GM12878 (cell line): ENCODE measurements around the gene BCKDK. TPM values are rescaled to one million over a fixed set of nuclear protein-coding genes. Genes with fewer than 3 reads are reported as not detected.

Experiments
- ATF7 ChIP-seq: fragments of 450-650 bp; IDR thresholded peaks from 2 replicates; pipeline ENCODE4 v1.6.1; 2016; ENCODE audit warnings: low read depth, mild to moderate bottlenecking
- CEBPB ChIP-seq, 2 experiments: fragments of 150-350 bp in 1 of 2; IDR thresholded peaks; 2 replicates each; pipeline ENCODE4 v1.6.1; 2012 to 2014; ENCODE audit warnings: low read depth in 2 of 2, low read length in 2 of 2, borderline replicate concordance in 1 of 2, inconsistent platforms in 1 of 2
- CHD2 ChIP-seq: IDR thresholded peaks from 2 replicates; pipeline ENCODE4 v1.6.1; 2011; ENCODE audit warnings: low read depth, low read length, improper control_type of control experiment, borderline replicate concordance
- IKZF2 ChIP-seq, 2 experiments: fragments of 450-650 bp; IDR thresholded peaks; 2 replicates each; pipeline ENCODE4 v1.6.1; 2017; ENCODE audit warnings: mild to moderate bottlenecking in 2 of 2, moderate library complexity in 2 of 2
- JUNB ChIP-seq: IDR thresholded peaks from 2 replicates; pipeline ENCODE4 v1.6.1; 2016; ENCODE audit warnings: antibody characterized with exemption, mild to moderate bottlenecking
- KLF5 ChIP-seq: fragments of 450-650 bp; IDR thresholded peaks from 2 replicates; pipeline ENCODE4 v1.6.1; 2014; ENCODE audit warnings: mild to moderate bottlenecking; ENCODE audit not compliant: partially characterized antibody
- MEF2A ChIP-seq: IDR thresholded peaks from 2 replicates; pipeline ENCODE4 v1.6.1; 2011; ENCODE audit warnings: low read depth, mild to moderate bottlenecking, low read length, moderate library complexity; ENCODE audit not compliant: insufficient read depth
- NBN ChIP-seq: fragments of 450-650 bp; IDR thresholded peaks from 2 replicates; pipeline ENCODE4 v1.6.1; 2016
- NR2F1 ChIP-seq: fragments of 450-650 bp; conservative IDR thresholded peaks from 2 replicates; pipeline ENCODE4 v1.6.1; 2017; ENCODE audit warnings: mild to moderate bottlenecking
- POLR2A ChIP-seq: IDR thresholded peaks from 2 replicates; pipeline ENCODE4 v1.6.1; 2011; ENCODE audit warnings: low read depth, mild to moderate bottlenecking, low read length
- PRDM15 ChIP-seq: fragments of 450-650 bp; formaldehyde crosslinking; IDR thresholded peaks from 2 replicates; pipeline ENCODE4 v1.4.0; 2020; ENCODE audit warnings: mild to moderate bottlenecking, moderate library complexity
- YY1 ChIP-seq: IDR thresholded peaks from 2 replicates; pipeline ENCODE4 v1.6.1; 2011; ENCODE audit warnings: low read depth, mild to moderate bottlenecking, low read length
- ZNF207 ChIP-seq: fragments of 450-650 bp; IDR thresholded peaks from 2 replicates; pipeline ENCODE4 v1.6.1; 2014; ENCODE audit warnings: antibody characterized with exemption, mild to moderate bottlenecking, borderline replicate concordance
- polyA plus RNA-seq, 11 experiments: library from polyadenylated mRNA; depleted of rRNA in 4 of 11; unstranded in 6 of 11; stranded (reverse) in 5 of 11; fragments of >200 nt; fragmentation: Nextera tagmentation in 4 of 11; fragmentation: Illumina TruSeq in 1 of 11; extraction: Ambion mirVana in 4 of 11; extraction: Trizol in 1 of 11; gene quantifications; 1 replicate in 1 of 11; 2 replicates in 10 of 11; pipeline versions ENCODE4 v1.2.1 to v1.2.3, GENCODE V29; 2011 to 2016; ENCODE audit warnings: inconsistent platforms in 2 of 11, missing spikeins in 2 of 11, low read depth in 1 of 11
- total RNA-seq, 4 experiments: library from RNA; depleted of rRNA in 3 of 4; stranded (reverse); fragments of >200 nt in 3 of 4; fragmentation: Illumina TruSeq in 1 of 4; extraction: Trizol in 1 of 4; gene quantifications; 2 replicates each; pipeline versions ENCODE4 v1.2.1 to v1.2.3, GENCODE V29; 2013 to 2021
- TF ChIP-seq, protein P1 (sequence below): fragments of 450-650 bp; IDR thresholded peaks from 2 replicates; pipeline ENCODE4 v1.6.1; 2017; ENCODE audit warnings: low read depth, mild to moderate bottlenecking, moderate library complexity
- TF ChIP-seq, protein P2 (sequence below): IDR thresholded peaks from 2 replicates; pipeline ENCODE4 v1.6.1; 2012; ENCODE audit warnings: low read length, inconsistent platforms
- TF ChIP-seq, protein P3 (sequence below): IDR thresholded peaks from 2 replicates; pipeline ENCODE4 v1.6.1; 2011; ENCODE audit warnings: low read depth, low read length, improper control_type of control experiment, borderline replicate concordance
- TF ChIP-seq, protein P4 (sequence below): IDR thresholded peaks from 2 replicates; pipeline ENCODE4 v1.6.1; 2011; ENCODE audit warnings: mild to moderate bottlenecking, low read depth, low read length, moderate library complexity; ENCODE audit not compliant: insufficient replicate concordance
- TF ChIP-seq, protein P5 (sequence below): fragments of 450-650 bp; IDR thresholded peaks from 2 replicates; pipeline ENCODE4 v1.6.1; 2014; ENCODE audit warnings: mild to moderate bottlenecking

Gene BCKDK
- total and polyA plus RNA-seq, 10 of the 15 experiments (the other 5 are each of a cell fraction or from before 2014, with no cell fraction given) = 0.68 to 56.6 (median 32.8) TPM

GRCh38 chr16:31094424-31095120 is 13.6 kb upstream of the BCKDK start, which contains the start of gene VKORC1 (continued):
- TF ChIP-seq ATF7 (no peak), CHD2 (peak; percentile 51; the same call in 1 of the 2 replicates), CEBPB (IDR thresholded peaks at IDR 0.05; ENCODE audit: borderline replicate concordance in 1 of 2, low read depth in 2 of 2, low read length in 2 of 2) (no peak), NBN (0 out of 2 replicates have a peak, but pooled peaks have one; percentile 53), NR2F1 (0 out of 2 replicates have a peak, but pooled peaks have one; percentile 33), YY1 (peak; percentile 71; the same call in 1 of the 2 replicates), PRDM15 (CRISPR knock-in tag) (no peak), MEF2A (no peak), JUNB (no peak), IKZF2 (IDR thresholded peaks at IDR 0.05) (peak; percentile 82), KLF5 (no peak), ZNF207 (no peak), POLR2A (peak; percentile 79)
- TF ChIP-seq, protein P1, sequence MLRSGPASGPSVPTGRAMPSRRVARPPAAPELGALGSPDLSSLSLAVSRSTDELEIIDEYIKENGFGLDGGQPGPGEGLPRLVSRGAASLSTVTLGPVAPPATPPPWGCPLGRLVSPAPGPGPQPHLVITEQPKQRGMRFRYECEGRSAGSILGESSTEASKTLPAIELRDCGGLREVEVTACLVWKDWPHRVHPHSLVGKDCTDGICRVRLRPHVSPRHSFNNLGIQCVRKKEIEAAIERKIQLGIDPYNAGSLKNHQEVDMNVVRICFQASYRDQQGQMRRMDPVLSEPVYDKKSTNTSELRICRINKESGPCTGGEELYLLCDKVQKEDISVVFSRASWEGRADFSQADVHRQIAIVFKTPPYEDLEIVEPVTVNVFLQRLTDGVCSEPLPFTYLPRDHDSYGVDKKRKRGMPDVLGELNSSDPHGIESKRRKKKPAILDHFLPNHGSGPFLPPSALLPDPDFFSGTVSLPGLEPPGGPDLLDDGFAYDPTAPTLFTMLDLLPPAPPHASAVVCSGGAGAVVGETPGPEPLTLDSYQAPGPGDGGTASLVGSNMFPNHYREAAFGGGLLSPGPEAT = peak; percentile 70; the same call in 1 of the 2 replicates
- TF ChIP-seq, protein P2, sequence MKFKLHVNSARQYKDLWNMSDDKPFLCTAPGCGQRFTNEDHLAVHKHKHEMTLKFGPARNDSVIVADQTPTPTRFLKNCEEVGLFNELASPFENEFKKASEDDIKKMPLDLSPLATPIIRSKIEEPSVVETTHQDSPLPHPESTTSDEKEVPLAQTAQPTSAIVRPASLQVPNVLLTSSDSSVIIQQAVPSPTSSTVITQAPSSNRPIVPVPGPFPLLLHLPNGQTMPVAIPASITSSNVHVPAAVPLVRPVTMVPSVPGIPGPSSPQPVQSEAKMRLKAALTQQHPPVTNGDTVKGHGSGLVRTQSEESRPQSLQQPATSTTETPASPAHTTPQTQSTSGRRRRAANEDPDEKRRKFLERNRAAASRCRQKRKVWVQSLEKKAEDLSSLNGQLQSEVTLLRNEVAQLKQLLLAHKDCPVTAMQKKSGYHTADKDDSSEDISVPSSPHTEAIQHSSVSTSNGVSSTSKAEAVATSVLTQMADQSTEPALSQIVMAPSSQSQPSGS = no peak
- TF ChIP-seq, protein P3, sequence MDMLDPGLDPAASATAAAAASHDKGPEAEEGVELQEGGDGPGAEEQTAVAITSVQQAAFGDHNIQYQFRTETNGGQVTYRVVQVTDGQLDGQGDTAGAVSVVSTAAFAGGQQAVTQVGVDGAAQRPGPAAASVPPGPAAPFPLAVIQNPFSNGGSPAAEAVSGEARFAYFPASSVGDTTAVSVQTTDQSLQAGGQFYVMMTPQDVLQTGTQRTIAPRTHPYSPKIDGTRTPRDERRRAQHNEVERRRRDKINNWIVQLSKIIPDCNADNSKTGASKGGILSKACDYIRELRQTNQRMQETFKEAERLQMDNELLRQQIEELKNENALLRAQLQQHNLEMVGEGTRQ = no peak
- TF ChIP-seq, protein P4, sequence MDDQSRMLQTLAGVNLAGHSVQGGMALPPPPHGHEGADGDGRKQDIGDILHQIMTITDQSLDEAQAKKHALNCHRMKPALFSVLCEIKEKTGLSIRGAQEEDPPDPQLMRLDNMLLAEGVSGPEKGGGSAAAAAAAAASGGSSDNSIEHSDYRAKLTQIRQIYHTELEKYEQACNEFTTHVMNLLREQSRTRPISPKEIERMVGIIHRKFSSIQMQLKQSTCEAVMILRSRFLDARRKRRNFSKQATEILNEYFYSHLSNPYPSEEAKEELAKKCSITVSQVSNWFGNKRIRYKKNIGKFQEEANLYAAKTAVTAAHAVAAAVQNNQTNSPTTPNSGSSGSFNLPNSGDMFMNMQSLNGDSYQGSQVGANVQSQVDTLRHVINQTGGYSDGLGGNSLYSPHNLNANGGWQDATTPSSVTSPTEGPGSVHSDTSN = peak; percentile 64
- TF ChIP-seq, protein P5, sequence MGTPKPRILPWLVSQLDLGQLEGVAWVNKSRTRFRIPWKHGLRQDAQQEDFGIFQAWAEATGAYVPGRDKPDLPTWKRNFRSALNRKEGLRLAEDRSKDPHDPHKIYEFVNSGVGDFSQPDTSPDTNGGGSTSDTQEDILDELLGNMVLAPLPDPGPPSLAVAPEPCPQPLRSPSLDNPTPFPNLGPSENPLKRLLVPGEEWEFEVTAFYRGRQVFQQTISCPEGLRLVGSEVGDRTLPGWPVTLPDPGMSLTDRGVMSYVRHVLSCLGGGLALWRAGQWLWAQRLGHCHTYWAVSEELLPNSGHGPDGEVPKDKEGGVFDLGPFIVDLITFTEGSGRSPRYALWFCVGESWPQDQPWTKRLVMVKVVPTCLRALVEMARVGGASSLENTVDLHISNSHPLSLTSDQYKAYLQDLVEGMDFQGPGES = peak; percentile 57; the same call in 1 of the 2 replicates
